Measurements from ENCODE around the gene IDH2. TPM values are rescaled to one million over a fixed set of nuclear protein-coding genes. Genes with fewer than 3 reads are reported as not detected.
A peak's percentile ranks its signal among the peaks of the same experiment; 100 is the strongest.

Gene IDH2
- total RNA-seq, 4 donors from 2014 or later = 60.7 to 155 (median 103) TPM

DNA sequence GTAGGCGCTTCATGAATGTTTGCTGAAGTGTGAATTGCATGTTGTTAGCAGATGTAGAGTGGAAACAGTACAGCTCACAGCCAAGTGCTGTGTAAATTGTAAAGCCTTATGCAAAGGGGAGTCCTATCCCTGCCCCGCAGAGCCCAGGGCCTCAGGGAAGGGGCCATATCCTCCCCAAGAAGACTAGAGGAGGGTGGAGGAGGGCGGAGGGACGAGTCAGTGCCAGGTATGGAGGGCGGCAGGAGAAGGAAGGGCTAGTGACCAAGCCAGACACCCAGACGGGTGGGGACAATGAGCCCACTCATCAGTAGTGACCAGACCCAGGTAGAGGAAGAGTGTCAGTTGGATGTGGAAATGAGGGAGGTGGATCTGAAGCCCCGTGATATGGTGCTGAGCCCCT, 56.0 kb downstream of the IDH2 start:
- WGBS, 2 donors = 78 to 87% methylated on average over 5 to 6 of the region's 7 CpGs
- H3K4me3 ChIP-seq = no peak overlapping the region
- no peaks in the 10 kb centered on the region for H3K27me3 ChIP-seq
- TF ChIP-seq, protein P1, sequence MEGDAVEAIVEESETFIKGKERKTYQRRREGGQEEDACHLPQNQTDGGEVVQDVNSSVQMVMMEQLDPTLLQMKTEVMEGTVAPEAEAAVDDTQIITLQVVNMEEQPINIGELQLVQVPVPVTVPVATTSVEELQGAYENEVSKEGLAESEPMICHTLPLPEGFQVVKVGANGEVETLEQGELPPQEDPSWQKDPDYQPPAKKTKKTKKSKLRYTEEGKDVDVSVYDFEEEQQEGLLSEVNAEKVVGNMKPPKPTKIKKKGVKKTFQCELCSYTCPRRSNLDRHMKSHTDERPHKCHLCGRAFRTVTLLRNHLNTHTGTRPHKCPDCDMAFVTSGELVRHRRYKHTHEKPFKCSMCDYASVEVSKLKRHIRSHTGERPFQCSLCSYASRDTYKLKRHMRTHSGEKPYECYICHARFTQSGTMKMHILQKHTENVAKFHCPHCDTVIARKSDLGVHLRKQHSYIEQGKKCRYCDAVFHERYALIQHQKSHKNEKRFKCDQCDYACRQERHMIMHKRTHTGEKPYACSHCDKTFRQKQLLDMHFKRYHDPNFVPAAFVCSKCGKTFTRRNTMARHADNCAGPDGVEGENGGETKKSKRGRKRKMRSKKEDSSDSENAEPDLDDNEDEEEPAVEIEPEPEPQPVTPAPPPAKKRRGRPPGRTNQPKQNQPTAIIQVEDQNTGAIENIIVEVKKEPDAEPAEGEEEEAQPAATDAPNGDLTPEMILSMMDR (IDR thresholded peaks at IDR 0.05) = no peak
- no peak for TF ChIP-seq POLR2A (IDR thresholded peaks at IDR 0.05)
- H3K36me3 ChIP-seq = peaks cover 0 to 4% (median 0%) of the 10 kb centered on the region in 3 donors
- peak overlapping the region; percentile 76 to 91 (median 84) for H3K27ac ChIP-seq
- no peaks in the 10 kb centered on the region for H3K9me3 ChIP-seq
- intact Hi-C loops (cut with DNase I) = no loop called here
- H3K4me1 ChIP-seq = peaks cover 22 to 63% (median 23%) of the 10 kb centered on the region in 3 donors
- DNase-seq = no peak

DNA sequence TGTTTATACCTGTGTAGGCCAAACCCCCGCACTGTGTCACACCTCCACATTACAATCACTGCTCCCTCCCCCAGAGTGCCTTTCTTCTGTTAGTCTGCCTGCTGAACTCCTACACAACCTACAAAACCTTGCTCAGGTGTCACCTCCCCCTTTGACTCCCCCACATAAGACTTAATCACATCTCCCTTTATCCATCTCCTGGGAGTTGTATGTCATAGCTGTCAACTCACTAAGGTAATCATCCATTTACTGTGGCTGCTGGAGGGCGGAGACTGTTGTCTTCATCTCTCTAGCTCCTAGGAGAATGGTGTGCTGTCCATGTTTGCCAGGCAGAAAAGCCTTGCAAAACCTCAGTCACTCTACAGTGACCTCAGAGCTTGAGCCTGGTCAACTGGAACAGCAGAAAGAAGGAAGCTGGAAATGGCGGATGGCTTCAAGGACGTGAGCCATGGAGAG, 57.3 kb downstream of the IDH2 start:
- 93 to 95% methylated on average over 4 of the region's 4 CpGs for WGBS, 2 donors
- TF ChIP-seq, protein P1 (IDR thresholded peaks at IDR 0.05) = no peak
- no peak for TF ChIP-seq POLR2A (IDR thresholded peaks at IDR 0.05)

DNA sequence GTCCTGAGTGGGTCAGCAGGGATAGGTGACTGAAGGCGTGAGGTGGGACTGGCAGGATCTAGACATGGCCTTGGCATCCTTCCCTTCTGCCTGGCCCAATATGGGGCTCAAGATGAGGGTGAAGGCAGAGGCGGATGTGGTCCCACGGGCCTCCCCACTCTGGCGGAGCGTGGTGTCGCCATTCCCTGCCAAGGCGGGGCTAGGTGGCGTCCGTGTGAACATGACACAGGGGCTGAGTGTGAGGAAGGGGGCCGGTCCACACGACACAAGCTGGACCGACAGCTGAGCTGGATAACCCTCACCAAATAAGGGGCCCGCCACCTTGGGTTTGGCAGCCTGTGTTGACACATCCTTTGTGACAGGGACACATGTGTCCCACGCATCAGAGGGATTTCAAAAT, 58.1 kb downstream of the IDH2 start:
- TF ChIP-seq, protein P1 (IDR thresholded peaks at IDR 0.05) = no peak
- TF ChIP-seq POLR2A (IDR thresholded peaks at IDR 0.05) = no peak
- Histone ChIP-seq H3K36me3 (peaks cover 0 to 4% (median 0%) of the 10 kb centered on the region in 3 donors), H3K27me3 (no peaks in the 10 kb centered on the region), H3K4me1 (peaks cover 22 to 68% (median 27%) of the 10 kb centered on the region in 3 donors), H3K4me3 (no peak overlapping the region), H3K27ac (no peak overlapping the region), H3K9me3 (no peaks in the 10 kb centered on the region)
- 92 to 97% methylated on average over 3 to 8 of the region's 14 CpGs for WGBS, 2 donors
- no peak for DNase-seq
- intact Hi-C loops (cut with DNase I) = no loop called here

More for the DNA sequence above, 57.3 kb downstream of the IDH2 start:
- intact Hi-C loops (cut with DNase I) = no loop called here
- peaks cover 0 to 4% (median 0%) of the 10 kb centered on the region in 3 donors for H3K36me3 ChIP-seq
- H3K4me3 ChIP-seq = no peak overlapping the region
- H3K4me1 ChIP-seq = peaks cover 22 to 74% (median 27%) of the 10 kb centered on the region in 3 donors
- H3K27ac ChIP-seq = no peak overlapping the region
- H3K9me3 ChIP-seq = no peaks in the 10 kb centered on the region
- no peak for DNase-seq
- H3K27me3 ChIP-seq = no peaks in the 10 kb centered on the region

DNA sequence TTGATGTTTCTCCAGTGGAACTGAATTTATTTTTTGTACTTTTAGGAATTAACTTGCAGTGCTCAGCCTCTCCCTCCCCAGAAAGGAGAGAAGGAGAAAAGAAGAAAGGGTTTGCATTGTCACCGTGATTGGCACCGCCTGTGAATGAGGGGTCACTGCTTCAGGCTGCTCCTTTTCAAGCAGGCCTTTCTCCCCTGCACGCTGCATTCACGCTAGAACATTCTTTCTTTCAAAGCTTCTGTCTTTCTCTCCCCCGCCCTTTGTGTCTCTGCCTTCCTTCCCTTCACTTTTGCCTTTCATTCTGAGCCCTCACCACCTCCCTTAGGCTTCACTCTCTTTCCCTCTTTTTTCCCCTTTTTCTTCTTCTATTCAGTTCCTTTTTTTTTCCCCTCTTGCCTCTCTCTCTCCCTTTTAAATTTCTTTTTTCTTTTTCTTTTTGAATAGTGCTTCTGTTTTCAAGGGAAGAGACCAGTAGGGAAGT, 58.7 kb downstream of the IDH2 start:
- H3K4me3 ChIP-seq = no peak overlapping the region
- intact Hi-C loops (cut with DNase I) = no loop called here
- H3K36me3 ChIP-seq = peaks cover 0 to 4% (median 0%) of the 10 kb centered on the region in 3 donors
- H3K9me3 ChIP-seq = no peaks in the 10 kb centered on the region
- DNase-seq = no peak
- H3K27ac ChIP-seq = no peak overlapping the region
- no peaks in the 10 kb centered on the region for H3K27me3 ChIP-seq
- WGBS, 2 donors = 90 to 93% methylated on average over 5 of the region's 5 CpGs
- no peak for TF ChIP-seq POLR2A (IDR thresholded peaks at IDR 0.05)
- TF ChIP-seq, protein P1 (IDR thresholded peaks at IDR 0.05) = no peak
- H3K4me1 ChIP-seq = peaks cover 22 to 67% (median 27%) of the 10 kb centered on the region in 3 donors

DNA sequence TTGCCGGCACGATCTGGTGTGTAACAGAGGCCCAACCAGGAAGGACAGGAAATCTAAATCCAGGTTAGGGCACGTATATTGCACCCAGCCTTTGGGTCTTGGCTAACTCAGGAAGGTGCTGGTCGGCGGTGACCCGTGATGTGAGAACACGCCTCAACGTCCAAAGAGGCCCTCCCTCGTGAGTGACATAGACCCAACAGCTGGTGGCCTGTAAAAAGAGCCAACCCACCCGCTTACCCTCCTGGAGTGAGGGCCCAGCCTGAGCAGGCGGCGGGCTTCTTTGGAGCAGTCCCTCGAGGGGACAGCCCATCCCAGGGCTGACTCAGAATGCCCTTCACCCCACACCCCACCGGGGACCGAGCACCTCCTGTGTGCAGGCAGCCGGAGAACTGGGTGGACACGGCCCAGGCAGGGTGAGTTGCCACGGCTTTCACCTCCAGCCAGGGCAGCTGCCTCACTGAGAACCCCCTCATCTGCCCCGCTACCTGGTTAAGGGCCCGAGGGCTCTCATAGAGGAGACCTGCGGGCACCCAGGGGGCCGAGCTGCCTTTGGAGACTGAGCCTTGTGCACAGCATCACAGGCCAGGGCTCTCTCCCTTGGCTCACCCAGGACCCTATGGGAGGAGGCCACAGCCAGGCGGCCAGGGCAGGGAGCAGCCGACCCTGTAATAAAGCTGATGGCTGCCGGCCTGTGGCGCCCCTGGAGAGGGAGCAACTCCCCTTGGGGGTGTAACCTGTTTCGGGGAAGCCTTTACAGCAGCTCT, 59.3 kb downstream of the IDH2 start:
- WGBS, 2 donors = 83 to 90% methylated on average over 9 to 17 of the region's 27 CpGs
- no peaks in the 10 kb centered on the region for H3K27me3 ChIP-seq
- intact Hi-C loops (cut with DNase I) = no loop called here
- H3K9me3 ChIP-seq = no peaks in the 10 kb centered on the region
- H3K36me3 ChIP-seq = peaks cover 0 to 4% (median 0%) of the 10 kb centered on the region in 3 donors
- no peak overlapping the region for H3K4me3 ChIP-seq
- DNase-seq = no peak
- H3K27ac ChIP-seq = no peak overlapping the region
- peaks cover 18 to 67% (median 25%) of the 10 kb centered on the region in 3 donors for H3K4me1 ChIP-seq
- TF ChIP-seq POLR2A (IDR thresholded peaks at IDR 0.05) = no peak
- TF ChIP-seq, protein P1 (IDR thresholded peaks at IDR 0.05) = no peak

Data from esophagus squamous epithelium (tissue), 5 donors.